SU-DHL-6 (cell line): ENCODE data around the gene MFSD8.
"Not testable (repeated sequence)": the region's sequence is repeated elsewhere in the genome, so short reads cannot be mapped to it uniquely, and the experiment has no call there.

Experiments used
- H2AFZ ChIP-seq: fragments of 200-600 bp; sonication (generic); 2 replicates; pipeline ENCODE4 v1.6.1; 2014; ENCODE audit warnings: low read depth, mild to moderate bottlenecking, moderate library complexity, mixed read lengths, antibody characterized with exemption, low read length; ENCODE audit not compliant: severe bottlenecking
- H3F3A ChIP-seq: fragments of 200-600 bp; shearing (Covaris generic); 2 replicates; pipeline ENCODE4 v1.6.0; 2016; ENCODE audit warnings: antibody characterized with exemption, mild to moderate bottlenecking; ENCODE audit not compliant: insufficient read depth
- H3K27ac ChIP-seq: fragments of 200-600 bp; sonication (generic); 2 replicates; pipeline ENCODE4 v1.5.1; 2016; ENCODE audit warnings: low read depth, mild to moderate bottlenecking, low read length, moderate library complexity, mixed read lengths
- H3K27me3 ChIP-seq: fragments of 200-600 bp; sonication (generic), shearing (Covaris generic); 2 replicates; pipeline ENCODE4 v1.6.0; 2014; ENCODE audit warnings: mild to moderate bottlenecking, low read length
- H3K36me3 ChIP-seq: fragments of 200-600 bp; sonication (generic); 2 replicates; pipeline ENCODE4 v1.6.1; 2014; ENCODE audit warnings: mild to moderate bottlenecking, low read length, mixed read lengths
- H3K4me2 ChIP-seq: fragments of 300-600, 200-600 bp; shearing (Covaris generic), sonication (generic); 2 replicates; pipeline ENCODE4 v1.6.0; 2014; ENCODE audit warnings: low read length, low read depth, mild to moderate bottlenecking; ENCODE audit not compliant: poor library complexity, severe bottlenecking
- H3K4me3 ChIP-seq: fragments of 200-600 bp; sonication (generic); 2 replicates; pipeline ENCODE4 v1.5.1; 2014; ENCODE audit warnings: antibody characterized with exemption, low read length, mild to moderate bottlenecking, mixed read lengths; ENCODE audit not compliant: insufficient read depth, poor library complexity, severe bottlenecking
- H3K79me2 ChIP-seq: fragments of 200-600 bp; sonication (generic); 2 replicates; pipeline ENCODE4 v1.6.1; 2014; ENCODE audit warnings: mild to moderate bottlenecking, low read length, moderate library complexity; ENCODE audit not compliant: insufficient read depth
- H3K9ac ChIP-seq: fragments of 200-600 bp; sonication (generic); 2 replicates; pipeline ENCODE4 v1.7.0; 2014; ENCODE audit warnings: mild to moderate bottlenecking, low read length
- H3K9me2 ChIP-seq: fragments of 200-600 bp; sonication (generic); replicated peaks from 2 replicates; pipeline ENCODE4 v1.6.1; 2014; ENCODE audit warnings: low read length; ENCODE audit not compliant: insufficient read depth
- H3K9me3 ChIP-seq: fragments of 200-600 bp; sonication (generic); 2 replicates; pipeline ENCODE4 v1.6.1; 2014; ENCODE audit warnings: low read length, mixed read lengths; ENCODE audit not compliant: insufficient read depth
- H4K20me1 ChIP-seq: fragments of 200-600 bp; sonication (generic); 2 replicates; pipeline ENCODE4 v1.6.1; 2014; ENCODE audit warnings: low read depth, mild to moderate bottlenecking, antibody characterized with exemption, low read length, moderate library complexity, mixed read lengths
- CTCF ChIP-seq: fragments of 200-600 bp; sonication (generic); IDR thresholded peaks from one replicate; pipeline ENCODE4 v1.5.1; 2017; ENCODE audit warnings: antibody characterized with exemption, mild to moderate bottlenecking, low read length, moderate library complexity; ENCODE audit not compliant: insufficient read depth, poor library complexity, severe bottlenecking
- EZH2phosphoT487 ChIP-seq: fragments of 200-600 bp; sonication (generic), shearing (Covaris generic); conservative IDR thresholded peaks from 2 replicates; pipeline ENCODE4 v1.6.1; 2018; ENCODE audit warnings: mild to moderate bottlenecking, antibody characterized with exemption, low read length, moderate library complexity, mixed read lengths

MFSD8 gene

GRCh38 chr4:127997534-127998388, 32.8 kb upstream of the MFSD8 start:
- TF ChIP-seq EZH2phosphoT487 (no peak), CTCF (no peak)
- Histone ChIP-seq H3K79me2 (peaks cover 9% of the 10 kb centered on the region; the same call in 1 of the 2 replicates), H3K4me2 (no peak overlapping the region), H3F3A (peaks cover 2% of the 10 kb centered on the region; the same call in 1 of the 2 replicates), H3K9me3 (no peaks in the 10 kb centered on the region), H3K9ac (no peak overlapping the region), H3K4me3 (no peak overlapping the region), H2AFZ (no peak overlapping the region), H4K20me1 (no peaks in the 10 kb centered on the region), H3K36me3 (no peaks in the 10 kb centered on the region), H3K27me3 (no peaks in the 10 kb centered on the region), H3K9me2 (no peaks in the 10 kb centered on the region), H3K27ac (no peak overlapping the region)

- not testable (repeated sequence) for H3K36me3 ChIP-seq, H3F3A ChIP-seq, H3K79me2 ChIP-seq, H3K4me2 ChIP-seq, H3K27me3 ChIP-seq, H3K4me3 ChIP-seq, H4K20me1 ChIP-seq, H3K27ac ChIP-seq, H2AFZ ChIP-seq, H3K9me3 ChIP-seq, H3K9me2 ChIP-seq, H3K9ac ChIP-seq
These were observed 31.5 kb upstream of the MFSD8 start for GRCh38 chr4:127996521-127996920.

- Histone ChIP-seq H3K4me3 (no peak overlapping the region), H3K27ac (no peak overlapping the region), H3K9ac (no peak overlapping the region), H3F3A (peaks cover 2% of the 10 kb centered on the region; the same call in 1 of the 2 replicates), H3K36me3 (no peaks in the 10 kb centered on the region), H3K79me2 (no peaks in the 10 kb centered on the region), H3K4me2 (no peak overlapping the region), H3K27me3 (no peaks in the 10 kb centered on the region), H4K20me1 (no peaks in the 10 kb centered on the region), H2AFZ (no peak overlapping the region), H3K9me2 (no peaks in the 10 kb centered on the region), H3K9me3 (no peaks in the 10 kb centered on the region)
- TF ChIP-seq EZH2phosphoT487 (no peak), CTCF (no peak)
These were observed 30.8 kb upstream of the MFSD8 start for GRCh38 chr4:127995776-127996175.

- peaks cover 2% of the 10 kb centered on the region; the same call in 1 of the 2 replicates for H3F3A ChIP-seq
- H3K9me2 ChIP-seq = no peaks in the 10 kb centered on the region
- H3K36me3 ChIP-seq = no peaks in the 10 kb centered on the region
- no peak overlapping the region for H3K9ac ChIP-seq
- H2AFZ ChIP-seq = no peak overlapping the region
- no peaks in the 10 kb centered on the region for H3K27me3 ChIP-seq
- H3K9me3 ChIP-seq = no peaks in the 10 kb centered on the region
- H3K4me2 ChIP-seq = no peak overlapping the region
- TF ChIP-seq EZH2phosphoT487 (no peak), CTCF (no peak)
- H4K20me1 ChIP-seq = no peaks in the 10 kb centered on the region
- no peaks in the 10 kb centered on the region for H3K79me2 ChIP-seq
- no peak overlapping the region for H3K4me3 ChIP-seq
- no peak overlapping the region for H3K27ac ChIP-seq
These were observed 28.2 kb upstream of the MFSD8 start for GRCh38 chr4:127993151-127993550.
